CD4-positive, alpha-beta memory T cell (primary cell): ENCODE measurements around the gene FN1. TPM values are rescaled to one million over a fixed set of nuclear protein-coding genes. Genes with fewer than 3 reads are reported as not detected.

Experiments
- CTCF ChIA-PET: fragments of 350-600 bp; sonication (Branson Sonifier 250); formaldehyde crosslinking; loops from one replicate; lab custom pipeline; 2021; ENCODE audit warnings: inconsistent platforms; ENCODE audit not compliant: partially characterized antibody; lab: Charles Lee
- POLR2A ChIA-PET: fragments of 350-600 bp; sonication (Branson Sonifier 250); formaldehyde crosslinking; loops from one replicate; lab custom pipeline; 2021; ENCODE audit not compliant: partially characterized antibody; lab: Charles Lee
- DNase-seq, 5 donors: peaks; one replicate each; pipeline versions ENCODE4 v3.0.0 to v3.0.0-alpha.2; 2020 to 2022; ENCODE audit warnings: mixed read lengths in 1 of 5
- H3K27ac ChIP-seq: one replicate; pipeline ENCODE4 v1.7.0; 2013; ENCODE audit warnings: low read depth, low read length
- H3K27me3 ChIP-seq: 2 replicates; pipeline ENCODE4 v1.7.0; 2013; ENCODE audit warnings: mild to moderate bottlenecking, low read length, moderate library complexity; ENCODE audit not compliant: insufficient read depth
- H3K36me3 ChIP-seq: 2 replicates; pipeline ENCODE4 v1.7.0; 2013; ENCODE audit warnings: mild to moderate bottlenecking, low read length, moderate library complexity; ENCODE audit not compliant: insufficient read depth
- H3K4me1 ChIP-seq: 2 replicates; pipeline ENCODE4 v1.7.0; 2013; ENCODE audit warnings: mild to moderate bottlenecking, low read length, moderate library complexity; ENCODE audit not compliant: insufficient read depth
- H3K4me3 ChIP-seq, 2 donors: one replicate each; pipeline ENCODE4 v1.7.0; 2013; ENCODE audit warnings: low read length in 2 of 2, mild to moderate bottlenecking in 1 of 2
- H3K9me3 ChIP-seq, 2 donors: one replicate each; pipeline ENCODE4 v1.7.0; 2013; ENCODE audit warnings: low read length in 2 of 2, control low read depth in 1 of 2; ENCODE audit not compliant: control insufficient read depth in 1 of 2
- H3K27ac Mint-ChIP-seq, 7 donors: one replicate each; pipeline ENCODE4 v1.8.0; 2020 to 2021; ENCODE audit warnings: mixed read lengths in 7 of 7, mild to moderate bottlenecking in 6 of 7, inconsistent platforms in 3 of 7, moderate library complexity in 3 of 7
- H3K27me3 Mint-ChIP-seq, 2 donors: one replicate each; pipeline ENCODE4 v1.8.0; 2020 to 2021; ENCODE audit warnings: mixed read lengths in 2 of 2
- H3K36me3 Mint-ChIP-seq, 2 donors: one replicate each; pipeline ENCODE4 v1.8.0; 2020 to 2021; ENCODE audit warnings: mixed read lengths in 2 of 2, inconsistent platforms in 1 of 2, mild to moderate bottlenecking in 1 of 2
- H3K4me1 Mint-ChIP-seq, 4 donors: one replicate each; pipeline ENCODE4 v1.8.0; 2020 to 2021; ENCODE audit warnings: mixed read lengths in 4 of 4, mild to moderate bottlenecking in 1 of 4
- H3K4me3 Mint-ChIP-seq, 8 donors: one replicate each; pipeline ENCODE4 v1.8.0; 2020 to 2021; ENCODE audit warnings: mixed read lengths in 8 of 8, mild to moderate bottlenecking in 7 of 8, moderate library complexity in 6 of 8, inconsistent platforms in 3 of 8
- H3K9me3 Mint-ChIP-seq, 8 donors: one replicate each; pipeline ENCODE4 v1.8.0; 2020 to 2021; ENCODE audit warnings: mixed read lengths in 8 of 8, mild to moderate bottlenecking in 5 of 8, inconsistent platforms in 3 of 8, moderate library complexity in 1 of 8
- intact Hi-C: fragments of 100-400 bp; cut with micrococcal nuclease; formaldehyde crosslinking; loops from one replicate; pipeline ENCODE4 v1.15.1; 2023
- polyA plus RNA-seq, 2 donors: library from polyadenylated mRNA; unstranded; fragments of 300-500 nt; fragmentation: Illumina TruSeq; gene quantifications; one replicate each; pipeline ENCODE4 v1.2.3, GENCODE V29; 2021
- total RNA-seq, 2 experiments: library from RNA; stranded (reverse); gene quantifications; one replicate each; pipeline ENCODE4 v1.2.3, GENCODE V29; 2021

Gene FN1
- total and polyA plus RNA-seq, 4 experiments from 2014 or later, result 0.38 to 1.2 TPM; not detected in 2

- Mint-ChIP-seq H3K4me1 (no peaks in the 10 kb centered on the region), H3K36me3 (peaks cover 6 to 26% of the 10 kb centered on the region in 2 donors), H3K27me3 (no peaks in the 10 kb centered on the region), H3K27ac (no peak overlapping the region), H3K4me3 (no peak overlapping the region), H3K9me3 (no peaks in the 10 kb centered on the region)
- CTCF ChIA-PET, result no interaction called here
- Histone ChIP-seq H3K36me3 (no peaks in the 10 kb centered on the region), H3K4me1 (no peaks in the 10 kb centered on the region), H3K27ac (no peak overlapping the region), H3K9me3 (no peaks in the 10 kb centered on the region), H3K4me3 (no peak overlapping the region), H3K27me3 (no peaks in the 10 kb centered on the region)
- POLR2A ChIA-PET, result no interaction called here
- intact Hi-C loops, result no loop called here
- no peak for DNase-seq
Measured at GRCh38 chr2:215372968-215373649, 62.8 kb downstream of the FN1 start.

GRCh38 chr2:215371915-215372897, 63.7 kb downstream of the FN1 start:
- no peaks in the 10 kb centered on the region for H3K27me3 Mint-ChIP-seq
- H3K27ac ChIP-seq, result no peak overlapping the region
- ChIA-PET CTCF (no interaction called here), POLR2A (no interaction called here)
- no peaks in the 10 kb centered on the region for H3K27me3 ChIP-seq
- H3K36me3 ChIP-seq, result no peaks in the 10 kb centered on the region
- no peaks in the 10 kb centered on the region for H3K9me3 ChIP-seq
- DNase-seq, result no peak
- no peak overlapping the region for H3K27ac Mint-ChIP-seq
- H3K36me3 Mint-ChIP-seq, result peaks cover 6 to 28% of the 10 kb centered on the region in 2 donors
- no peak overlapping the region for H3K4me3 Mint-ChIP-seq
- H3K4me3 ChIP-seq, result no peak overlapping the region
- no peaks in the 10 kb centered on the region for H3K4me1 ChIP-seq
- no peaks in the 10 kb centered on the region for H3K4me1 Mint-ChIP-seq
- intact Hi-C loops, result no loop called here
- H3K9me3 Mint-ChIP-seq, result no peaks in the 10 kb centered on the region

- H3K27me3 Mint-ChIP-seq, result no peaks in the 10 kb centered on the region
- peaks cover 13 to 33% of the 10 kb centered on the region in 2 donors for H3K36me3 Mint-ChIP-seq
- POLR2A ChIA-PET, result no interaction called here
- intact Hi-C loops, result no loop called here
- H3K4me1 ChIP-seq, result no peaks in the 10 kb centered on the region
- H3K4me3 ChIP-seq, result no peak overlapping the region
- no peaks in the 10 kb centered on the region for H3K9me3 Mint-ChIP-seq
- CTCF ChIA-PET, result interaction anchor here (0.5 kb wide), 1 partner anchor 689 kb away, joined by 3 read pairs; no protein-coding TSS in a partner anchor
- H3K36me3 ChIP-seq, result no peaks in the 10 kb centered on the region
- DNase-seq, result no peak
- no peaks in the 10 kb centered on the region for H3K4me1 Mint-ChIP-seq
- no peaks in the 10 kb centered on the region for H3K9me3 ChIP-seq
- no peak overlapping the region for H3K27ac ChIP-seq
- no peak overlapping the region for H3K4me3 Mint-ChIP-seq
- no peak overlapping the region for H3K27ac Mint-ChIP-seq
- no peaks in the 10 kb centered on the region for H3K27me3 ChIP-seq
Measured at GRCh38 chr2:215370112-215370965, 65.5 kb downstream of the FN1 start.

- Histone ChIP-seq H3K27me3 (no peaks in the 10 kb centered on the region), H3K27ac (no peak overlapping the region), H3K4me3 (no peak overlapping the region), H3K9me3 (no peaks in the 10 kb centered on the region), H3K36me3 (no peaks in the 10 kb centered on the region), H3K4me1 (no peaks in the 10 kb centered on the region)
- Mint-ChIP-seq H3K4me3 (no peak overlapping the region), H3K9me3 (peaks cover 0 to 2% (median 0%) of the 10 kb centered on the region in 8 donors), H3K27me3 (no peaks in the 10 kb centered on the region), H3K4me1 (no peaks in the 10 kb centered on the region), H3K36me3 (peaks cover 19 to 33% of the 10 kb centered on the region in 2 donors), H3K27ac (no peak overlapping the region)
- POLR2A ChIA-PET, result no interaction called here
- intact Hi-C loops, result no loop called here
- no peak for DNase-seq
- CTCF ChIA-PET, result no interaction called here
Measured at GRCh38 chr2:215369181-215369760, 66.6 kb downstream of the FN1 start.

- POLR2A ChIA-PET, result no interaction called here
- H3K9me3 ChIP-seq, result no peaks in the 10 kb centered on the region
- no peaks in the 10 kb centered on the region for H3K4me1 Mint-ChIP-seq
- intact Hi-C loops, result no loop called here
- H3K36me3 Mint-ChIP-seq, result peaks cover 25 to 36% of the 10 kb centered on the region in 2 donors
- H3K27me3 Mint-ChIP-seq, result no peaks in the 10 kb centered on the region
- no peaks in the 10 kb centered on the region for H3K4me1 ChIP-seq
- DNase-seq, result no peak
- H3K4me3 Mint-ChIP-seq, result no peak overlapping the region
- peaks cover 0 to 2% (median 0%) of the 10 kb centered on the region in 8 donors for H3K9me3 Mint-ChIP-seq
- no peaks in the 10 kb centered on the region for H3K27me3 ChIP-seq
- CTCF ChIA-PET, result no interaction called here
- no peaks in the 10 kb centered on the region for H3K36me3 ChIP-seq
- no peak overlapping the region for H3K27ac ChIP-seq
- no peak overlapping the region for H3K27ac Mint-ChIP-seq
- H3K4me3 ChIP-seq, result no peak overlapping the region
Measured at GRCh38 chr2:215368493-215368809, 67.4 kb downstream of the FN1 start.

GRCh38 chr2:215367662-215368492, 68.0 kb downstream of the FN1 start:
- Mint-ChIP-seq H3K4me1 (no peaks in the 10 kb centered on the region), H3K27me3 (no peaks in the 10 kb centered on the region), H3K27ac (no peak overlapping the region), H3K9me3 (peaks cover 0 to 2% (median 0%) of the 10 kb centered on the region in 8 donors), H3K36me3 (peaks cover 29 to 37% of the 10 kb centered on the region in 2 donors), H3K4me3 (no peak overlapping the region)
- Histone ChIP-seq H3K27me3 (no peaks in the 10 kb centered on the region), H3K36me3 (no peaks in the 10 kb centered on the region), H3K27ac (no peak overlapping the region), H3K4me1 (no peaks in the 10 kb centered on the region), H3K9me3 (no peaks in the 10 kb centered on the region), H3K4me3 (no peak overlapping the region)
- POLR2A ChIA-PET, result no interaction called here
- CTCF ChIA-PET, result no interaction called here
- DNase-seq, result no peak
- intact Hi-C loops, result no loop called here
